ENCODE results near the gene TPD52L2. TPM values are rescaled to one million over a fixed set of nuclear protein-coding genes. Genes with fewer than 3 reads are reported as not detected.
"Not testable (repeated sequence)": the region's sequence is repeated elsewhere in the genome, so short reads cannot be mapped to it uniquely, and the experiment has no call there.

Gene TPD52L2
- total RNA-seq, 2 experiments from 2014 or later = 58.6 to 58.9 TPM

DNA sequence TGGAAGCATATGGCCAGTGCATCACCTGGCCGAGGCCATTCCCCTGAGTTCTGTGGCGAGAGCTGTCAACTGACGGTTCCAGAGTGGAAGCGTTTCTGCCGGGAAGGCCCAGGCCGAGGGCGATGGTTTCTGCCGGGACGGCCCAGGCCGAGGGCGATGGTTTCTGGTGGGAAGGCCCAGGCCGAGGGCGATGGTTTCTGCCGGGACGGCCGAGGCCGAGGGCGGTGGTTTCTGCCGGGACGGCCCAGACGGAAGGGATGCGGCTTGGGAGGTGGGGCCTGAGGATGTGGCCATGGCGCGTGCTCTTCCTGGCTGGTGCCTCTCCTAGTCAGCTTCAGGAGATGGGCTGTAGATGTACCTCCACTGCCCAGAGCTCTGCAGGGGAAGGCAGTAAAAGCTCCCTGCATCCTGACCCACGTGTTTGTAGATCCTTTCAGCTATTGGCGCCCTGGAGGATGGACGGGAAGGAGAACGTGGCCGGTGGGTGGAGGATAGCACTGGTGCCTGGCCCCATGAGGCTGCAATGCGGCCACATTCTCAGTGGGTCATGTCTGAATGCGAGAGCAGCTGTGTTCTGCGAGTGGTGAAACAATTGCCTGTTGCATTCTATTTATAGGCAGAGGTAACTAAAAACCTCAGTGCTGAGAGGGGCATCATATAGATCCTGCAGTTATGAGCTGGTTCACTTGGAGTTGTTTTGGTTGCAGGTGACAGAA is 12.8 kb downstream of the TPD52L2 start:
- no peak for DNase-seq
- Mint-ChIP-seq H3K27me3 (no peaks in the 10 kb centered on the region), H3K4me3 (no peak overlapping the region), H3K27ac (no peak overlapping the region), H3K4me1 (peaks cover 8% of the 10 kb centered on the region), H3K36me3 (peaks cover 16% of the 10 kb centered on the region), H3K9me3 (no peaks in the 10 kb centered on the region)

DNA sequence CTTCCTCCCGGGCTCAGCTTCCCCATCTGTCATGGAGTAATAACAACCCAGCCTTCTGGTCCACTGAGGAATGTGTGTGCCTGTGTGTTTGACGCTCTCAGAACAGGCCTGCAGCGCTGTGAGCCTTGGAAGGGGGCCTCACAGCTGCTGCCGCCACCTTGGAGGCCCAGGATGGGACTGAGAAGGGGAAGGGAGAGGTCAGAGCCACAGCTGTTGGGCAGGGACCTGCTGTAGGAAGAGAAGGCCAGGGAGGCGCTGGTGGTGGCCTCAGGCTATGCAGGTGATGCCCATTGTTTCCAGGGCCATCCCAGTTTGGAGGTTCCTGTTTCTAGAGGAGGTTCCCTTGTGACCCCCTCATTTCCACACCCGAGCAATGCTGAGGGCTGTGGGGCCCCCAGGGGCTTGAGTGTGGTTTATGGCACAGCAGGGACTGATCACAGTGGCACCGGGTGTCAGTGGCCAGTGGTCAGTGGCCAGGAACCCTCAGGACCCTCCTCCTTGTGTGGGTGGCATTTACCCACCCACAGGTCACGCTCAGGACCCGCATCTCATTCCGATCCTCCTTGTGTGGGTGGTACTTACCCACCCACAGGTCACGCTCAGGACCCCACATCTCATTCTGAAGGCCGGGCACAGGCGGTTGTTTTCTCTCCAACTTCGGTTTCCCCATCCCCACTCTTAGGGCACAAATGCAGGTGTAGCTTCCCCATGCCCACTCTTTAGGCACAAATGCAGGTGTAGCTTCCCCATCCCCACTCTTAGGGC is 14.0 kb downstream of the TPD52L2 start:
- Mint-ChIP-seq H3K9me3 (no peaks in the 10 kb centered on the region), H3K27me3 (no peaks in the 10 kb centered on the region), H3K27ac (no peak overlapping the region), H3K4me3 (no peak overlapping the region), H3K36me3 (peaks cover 10% of the 10 kb centered on the region), H3K4me1 (peaks cover 3% of the 10 kb centered on the region)
- no peak for DNase-seq

DNA sequence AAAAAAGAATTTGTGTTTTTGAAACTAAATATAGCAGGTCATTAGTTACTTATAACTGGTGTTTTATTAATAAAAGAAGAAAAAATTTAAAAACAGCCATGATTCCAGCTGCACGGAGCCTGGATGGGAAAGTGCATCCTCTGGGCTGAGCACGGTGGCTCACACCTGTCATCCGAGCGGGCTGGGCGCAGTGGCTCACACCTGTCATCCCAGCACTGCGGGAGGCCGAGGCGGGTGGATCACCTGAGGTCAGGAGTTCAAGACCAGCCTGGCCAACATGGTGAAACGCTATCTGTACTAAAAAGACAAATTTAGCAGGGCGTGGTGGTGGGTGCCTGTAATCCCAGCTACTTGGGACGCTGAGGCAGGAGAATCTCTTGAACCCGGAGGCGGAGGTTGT is 15.8 kb downstream of the TPD52L2 start:
- not testable (repeated sequence) for DNase-seq, H3K27ac Mint-ChIP-seq, H3K9me3 Mint-ChIP-seq, H3K27me3 Mint-ChIP-seq, H3K36me3 Mint-ChIP-seq, H3K4me3 Mint-ChIP-seq, H3K4me1 Mint-ChIP-seq

DNA sequence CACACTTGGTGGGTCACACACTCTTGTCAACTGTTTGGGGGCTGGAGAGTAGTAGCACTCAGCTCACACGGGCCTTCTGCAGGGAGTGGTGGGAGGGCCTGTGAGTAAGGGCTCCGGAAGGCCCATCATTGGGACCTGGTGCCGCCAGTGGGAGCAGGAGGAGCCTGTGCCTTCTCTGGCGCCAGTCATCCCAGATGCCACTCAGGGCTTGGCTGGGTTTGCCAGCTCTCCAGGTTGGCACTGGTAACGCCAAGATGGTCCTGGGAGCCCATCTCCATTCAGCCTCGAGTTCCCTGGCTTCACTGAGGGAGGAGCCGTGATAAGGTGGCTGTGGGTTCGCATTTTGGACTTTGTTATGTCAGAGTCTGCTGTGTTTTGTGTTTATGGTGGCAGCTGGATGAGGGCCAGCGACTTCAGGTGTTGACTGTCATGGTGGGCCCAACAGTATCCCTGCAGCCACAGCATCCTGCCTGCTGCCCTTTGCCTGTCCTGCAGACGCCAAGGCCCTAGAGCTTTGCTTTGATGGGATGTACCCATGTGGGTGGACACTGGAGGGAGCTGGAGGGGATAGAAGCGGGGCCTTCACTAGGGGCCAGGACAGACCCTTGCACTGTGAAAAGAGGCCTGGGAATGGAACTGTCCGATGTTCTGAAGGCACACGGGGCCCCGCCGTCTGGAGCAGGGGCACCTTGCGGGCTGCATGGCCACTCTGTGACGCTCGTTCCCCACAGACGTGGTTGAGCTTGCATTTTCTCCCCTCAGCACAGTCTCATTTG is 16.6 kb downstream of the TPD52L2 start:
- Mint-ChIP-seq H3K27ac (no peak overlapping the region), H3K9me3 (no peaks in the 10 kb centered on the region), H3K27me3 (no peaks in the 10 kb centered on the region), H3K4me1 (no peaks in the 10 kb centered on the region), H3K36me3 (no peaks in the 10 kb centered on the region), H3K4me3 (no peak overlapping the region)
- no peak for DNase-seq

DNA sequence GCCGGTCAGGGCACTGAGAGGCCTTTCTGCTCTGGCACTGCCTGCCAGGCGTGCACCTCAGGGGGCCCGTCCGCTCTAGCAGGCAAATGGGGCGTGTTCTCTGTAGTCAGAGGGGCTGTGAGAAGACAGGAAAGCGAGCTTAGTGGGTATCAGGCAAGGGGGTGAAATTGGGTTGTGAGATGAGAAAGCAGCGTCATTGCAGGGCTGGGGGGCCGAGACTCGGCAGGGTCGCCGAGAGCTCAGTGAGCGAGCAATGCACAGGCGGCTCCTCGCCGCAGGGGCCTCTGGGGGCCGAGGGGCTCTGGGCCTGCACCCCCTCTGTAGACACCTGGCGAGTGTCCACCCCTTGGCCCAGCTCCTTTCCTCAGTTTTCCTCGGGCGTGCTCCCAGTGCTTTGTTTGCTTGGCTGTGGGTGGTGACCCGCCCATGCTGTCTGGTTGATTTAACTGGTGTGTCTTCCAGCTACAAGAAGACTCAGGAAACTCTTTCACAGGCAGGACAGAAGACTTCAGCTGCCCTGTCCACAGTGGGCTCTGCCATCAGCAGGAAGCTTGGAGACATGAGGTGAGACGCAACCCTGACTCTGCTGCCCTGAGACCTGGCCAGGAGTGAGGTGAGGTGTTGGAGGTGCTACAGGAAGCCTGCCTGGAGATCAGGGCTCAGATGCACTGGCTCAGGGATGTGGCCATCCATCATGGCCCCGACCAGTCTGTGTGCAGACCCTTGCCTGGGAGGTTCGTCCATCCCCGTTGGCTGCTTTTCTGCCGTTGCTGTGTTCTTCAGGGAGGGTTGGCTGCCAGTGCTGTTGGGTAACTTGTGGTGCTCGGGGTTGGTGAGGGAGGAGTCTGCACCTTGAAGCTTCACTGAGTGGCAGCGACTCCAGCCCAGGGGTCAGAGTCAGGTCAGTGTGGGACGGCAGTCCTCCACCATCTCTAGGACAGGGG is 17.5 kb downstream of the TPD52L2 start:
- no peaks in the 10 kb centered on the region for H3K9me3 Mint-ChIP-seq
- no peak overlapping the region for H3K4me3 Mint-ChIP-seq
- H3K27me3 Mint-ChIP-seq = no peaks in the 10 kb centered on the region
- DNase-seq = no peak
- no peaks in the 10 kb centered on the region for H3K4me1 Mint-ChIP-seq
- H3K27ac Mint-ChIP-seq = no peak overlapping the region
- peaks cover 5% of the 10 kb centered on the region for H3K36me3 Mint-ChIP-seq

DNA sequence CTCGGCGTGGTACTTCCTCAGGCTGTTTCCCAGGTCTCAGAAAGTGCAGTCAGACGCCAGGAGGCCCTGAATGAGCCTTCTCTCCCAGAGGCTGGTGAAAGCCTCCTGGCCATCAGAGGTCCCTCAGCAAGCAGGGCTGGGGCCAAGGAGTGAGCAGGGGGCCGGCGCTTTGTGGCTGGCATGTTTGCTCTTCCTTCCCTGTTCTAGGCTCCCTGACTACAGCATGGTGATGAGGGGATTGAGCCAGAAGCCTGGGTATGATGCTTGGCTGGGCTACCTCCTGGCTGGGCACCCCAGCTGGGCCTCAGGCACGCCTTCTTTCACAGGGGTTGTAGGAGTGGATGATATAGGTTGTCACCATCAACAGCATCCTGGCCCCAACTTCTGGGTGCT is 18.1 kb downstream of the TPD52L2 start:
- H3K9me3 Mint-ChIP-seq = no peaks in the 10 kb centered on the region
- H3K4me3 Mint-ChIP-seq = no peak overlapping the region
- no peak for DNase-seq
- no peak overlapping the region for H3K27ac Mint-ChIP-seq
- peaks cover 5% of the 10 kb centered on the region for H3K36me3 Mint-ChIP-seq
- H3K4me1 Mint-ChIP-seq = no peaks in the 10 kb centered on the region
- H3K27me3 Mint-ChIP-seq = no peaks in the 10 kb centered on the region

DNA sequence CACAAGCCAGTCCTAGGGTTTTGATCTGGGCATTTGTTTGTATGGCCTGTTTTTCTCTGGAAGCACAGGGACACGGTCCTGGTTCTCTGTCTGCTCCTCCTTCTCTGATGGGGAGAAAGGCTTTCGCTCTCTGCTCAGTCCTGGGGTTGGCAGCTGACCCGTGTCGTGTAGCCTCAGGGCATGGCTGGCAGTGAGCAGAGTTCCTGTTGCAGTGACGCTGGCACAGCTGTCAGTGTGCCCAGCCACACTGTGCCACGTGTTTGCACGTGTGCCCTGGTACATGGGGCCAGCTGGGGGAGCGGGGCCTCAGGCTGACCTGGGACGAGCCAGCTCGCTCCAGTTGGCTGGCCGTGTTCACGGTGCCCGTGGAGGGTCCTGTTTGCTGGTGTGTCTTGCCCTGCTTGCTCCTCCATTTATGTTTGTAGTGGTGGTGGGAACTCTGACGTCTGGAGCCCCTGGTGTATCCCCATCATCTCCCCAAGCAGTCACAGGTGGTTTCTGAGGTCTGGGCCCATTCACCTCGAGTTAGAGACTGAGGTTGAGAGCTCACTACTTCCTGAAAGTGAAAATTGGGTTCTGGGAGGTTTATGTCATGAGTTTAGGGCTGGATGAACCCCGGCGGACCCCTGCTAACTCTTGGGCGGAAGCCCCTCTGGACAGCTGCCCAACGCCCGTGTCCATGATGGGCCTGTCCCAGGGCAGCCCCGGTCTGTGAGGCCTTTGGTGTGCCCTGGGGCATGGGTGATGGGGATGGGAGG is 19.6 kb downstream of the TPD52L2 start:
- H3K27ac Mint-ChIP-seq = no peak overlapping the region
- H3K9me3 Mint-ChIP-seq = no peaks in the 10 kb centered on the region
- no peaks in the 10 kb centered on the region for H3K4me1 Mint-ChIP-seq
- H3K36me3 Mint-ChIP-seq = peaks cover 5% of the 10 kb centered on the region
- no peaks in the 10 kb centered on the region for H3K27me3 Mint-ChIP-seq
- DNase-seq = no peak
- H3K4me3 Mint-ChIP-seq = no peak overlapping the region

DNA sequence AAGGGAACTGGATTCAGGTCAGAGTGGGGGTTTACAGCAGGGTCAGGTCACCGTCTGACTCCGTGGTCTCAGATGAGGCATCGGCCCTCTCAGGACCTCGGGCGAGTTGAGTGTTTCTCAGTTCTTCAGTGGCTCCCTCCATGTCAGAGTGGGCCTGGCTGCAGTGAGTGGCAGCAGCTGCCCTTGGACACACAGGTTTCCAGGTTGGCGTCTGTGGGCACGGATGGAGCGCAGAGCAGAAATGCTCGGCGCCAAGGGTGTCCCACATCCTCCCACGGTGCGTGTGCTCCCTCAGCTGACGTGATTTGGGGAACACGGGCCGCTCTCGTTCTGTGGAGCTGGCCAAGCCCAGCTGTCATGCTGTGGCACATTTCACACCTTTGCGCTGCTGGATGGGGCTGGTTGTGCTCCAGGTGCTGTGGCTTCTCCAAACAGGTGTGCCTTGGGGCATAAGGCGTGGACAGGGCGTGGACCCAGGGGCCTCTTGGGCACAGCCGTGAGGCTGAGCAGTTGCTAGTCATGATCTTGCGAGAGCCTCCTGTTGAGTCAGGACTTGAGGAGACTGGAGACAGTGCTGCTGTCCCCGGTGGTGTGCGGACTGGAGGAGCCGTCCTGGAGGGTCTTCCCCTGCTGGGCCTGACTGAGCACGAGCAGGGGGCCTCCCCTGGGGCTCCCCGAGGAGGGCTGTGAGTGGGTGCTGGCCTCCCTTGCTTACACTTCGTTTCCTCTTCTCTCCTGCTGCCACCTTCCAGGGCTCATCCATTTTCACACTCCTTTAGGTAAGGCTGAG is 20.4 kb downstream of the TPD52L2 start:
- Mint-ChIP-seq H3K9me3 (no peaks in the 10 kb centered on the region), H3K4me1 (no peaks in the 10 kb centered on the region), H3K27me3 (no peaks in the 10 kb centered on the region), H3K36me3 (peaks cover 5% of the 10 kb centered on the region), H3K27ac (no peak overlapping the region), H3K4me3 (no peak overlapping the region)
- no peak for DNase-seq

DNA sequence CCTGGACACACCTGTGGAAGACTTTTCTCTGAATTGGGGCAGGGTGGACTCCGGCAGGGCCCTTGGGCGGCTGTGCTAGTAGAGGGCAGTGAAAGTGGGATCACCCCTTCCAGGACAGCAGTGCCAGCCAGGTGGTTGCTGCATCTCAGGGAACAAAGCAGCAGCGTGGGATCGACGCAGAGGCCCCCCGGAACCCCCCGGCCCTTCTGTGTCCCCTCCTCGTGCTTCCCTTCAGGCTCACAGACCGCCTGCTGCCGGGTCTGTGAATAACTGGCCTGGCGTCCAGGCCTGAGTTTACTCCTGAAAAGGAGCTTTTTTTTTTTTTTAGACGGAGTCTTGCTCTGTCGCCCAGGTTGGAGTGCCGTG is 21.0 kb downstream of the TPD52L2 start:
- Mint-ChIP-seq H3K4me3 (no peak overlapping the region), H3K9me3 (no peaks in the 10 kb centered on the region), H3K36me3 (peaks cover 5% of the 10 kb centered on the region), H3K27me3 (no peaks in the 10 kb centered on the region), H3K27ac (no peak overlapping the region), H3K4me1 (no peaks in the 10 kb centered on the region)
- DNase-seq = no peak

DNA sequence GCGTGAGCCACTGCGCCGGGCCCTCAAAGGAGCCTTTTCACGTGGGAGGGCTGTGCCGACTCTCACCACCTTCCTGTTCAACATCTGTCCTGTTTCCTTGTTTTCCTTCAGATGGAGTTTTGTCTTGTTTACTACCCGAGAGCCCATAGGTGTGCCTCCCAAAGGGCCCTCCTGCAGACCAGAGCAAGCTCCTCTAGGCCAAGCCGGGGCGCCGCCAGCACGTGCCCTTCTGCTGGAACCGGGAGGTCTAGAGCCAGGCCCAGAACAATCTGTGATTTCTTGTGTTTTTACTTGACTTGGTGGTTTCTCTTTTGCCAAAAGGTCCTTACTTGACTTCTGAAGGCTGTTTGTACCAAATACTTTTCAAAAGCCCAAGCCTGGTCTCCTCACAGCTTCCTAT is 21.9 kb downstream of the TPD52L2 start:
- DNase-seq = no peak
- Mint-ChIP-seq H3K4me3 (no peak overlapping the region), H3K9me3 (no peaks in the 10 kb centered on the region), H3K27me3 (no peaks in the 10 kb centered on the region), H3K4me1 (no peaks in the 10 kb centered on the region), H3K36me3 (peaks cover 6% of the 10 kb centered on the region), H3K27ac (no peak overlapping the region)

DNA sequence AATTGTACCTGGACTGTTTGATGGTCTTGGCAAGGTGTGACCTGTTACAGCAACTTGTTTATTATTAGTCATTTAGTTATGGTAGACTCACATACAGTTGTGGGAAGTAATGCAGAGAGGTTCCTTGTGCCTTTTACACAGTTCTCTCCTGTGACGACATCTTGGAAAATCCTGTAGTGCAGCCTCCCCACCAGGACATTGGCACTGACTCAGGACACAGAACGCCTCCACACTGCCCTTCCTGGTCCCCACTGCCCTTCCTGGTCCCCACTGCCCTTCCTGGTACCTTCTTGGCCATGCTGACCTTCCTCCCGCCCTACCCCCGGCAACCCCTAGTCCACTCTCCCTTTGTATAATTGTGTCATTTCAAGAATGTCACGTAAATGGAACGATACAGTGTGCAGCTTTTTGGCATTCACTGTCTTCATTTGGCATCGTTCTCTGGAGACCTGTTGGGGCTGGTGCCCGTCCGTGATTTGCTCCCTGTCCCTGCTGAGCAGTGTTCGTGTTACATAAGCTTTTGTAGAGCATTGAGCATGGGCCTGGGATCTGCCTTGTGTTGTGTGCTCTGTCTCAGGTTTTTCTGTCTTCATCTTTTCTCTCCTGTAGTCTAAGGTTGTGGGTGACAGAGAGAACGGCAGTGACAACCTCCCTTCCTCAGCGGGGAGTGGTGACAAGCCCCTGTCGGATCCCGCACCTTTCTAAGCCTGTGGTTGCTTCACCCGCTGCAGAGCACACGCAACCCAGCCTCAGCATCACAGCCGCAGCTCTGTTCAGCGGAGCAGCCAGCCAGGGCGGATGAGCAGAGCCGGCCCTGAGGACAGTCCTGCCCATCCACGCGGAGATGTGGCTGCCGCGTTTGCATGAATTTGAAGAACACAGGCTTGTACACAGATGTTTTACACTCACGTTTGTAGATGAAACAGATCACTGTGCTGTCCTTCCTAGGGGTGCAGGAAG is 24.5 kb downstream of the TPD52L2 start:
- DNase-seq = no peak
- Mint-ChIP-seq H3K4me1 (peaks cover 4% of the 10 kb centered on the region), H3K27ac (no peak overlapping the region), H3K4me3 (no peak overlapping the region), H3K36me3 (peaks cover 6% of the 10 kb centered on the region), H3K9me3 (no peaks in the 10 kb centered on the region), H3K27me3 (no peaks in the 10 kb centered on the region)

DNA sequence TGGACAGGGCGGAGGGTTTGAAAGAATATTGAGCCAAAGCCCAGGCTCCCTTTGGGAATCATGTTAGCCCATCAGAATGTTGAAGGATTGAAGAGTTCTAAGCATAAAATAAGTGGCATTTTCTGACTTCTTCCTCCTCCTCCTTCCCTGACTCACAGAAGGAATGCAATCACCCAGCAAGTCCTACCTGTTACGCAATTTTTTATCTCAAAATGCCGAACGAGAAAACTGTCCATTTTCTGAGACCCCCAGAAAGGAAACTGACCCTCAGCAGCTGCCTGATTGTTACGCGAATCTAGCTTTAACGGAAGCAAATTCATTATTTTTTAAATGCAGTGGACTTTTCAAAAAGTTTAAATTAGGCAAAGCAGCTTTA is 25.1 kb downstream of the TPD52L2 start:
- H3K27ac Mint-ChIP-seq = no peak overlapping the region
- peaks cover 4% of the 10 kb centered on the region for H3K4me1 Mint-ChIP-seq
- DNase-seq = no peak
- no peaks in the 10 kb centered on the region for H3K27me3 Mint-ChIP-seq
- H3K9me3 Mint-ChIP-seq = no peaks in the 10 kb centered on the region
- H3K36me3 Mint-ChIP-seq = peaks cover 6% of the 10 kb centered on the region
- no peak overlapping the region for H3K4me3 Mint-ChIP-seq

DNA sequence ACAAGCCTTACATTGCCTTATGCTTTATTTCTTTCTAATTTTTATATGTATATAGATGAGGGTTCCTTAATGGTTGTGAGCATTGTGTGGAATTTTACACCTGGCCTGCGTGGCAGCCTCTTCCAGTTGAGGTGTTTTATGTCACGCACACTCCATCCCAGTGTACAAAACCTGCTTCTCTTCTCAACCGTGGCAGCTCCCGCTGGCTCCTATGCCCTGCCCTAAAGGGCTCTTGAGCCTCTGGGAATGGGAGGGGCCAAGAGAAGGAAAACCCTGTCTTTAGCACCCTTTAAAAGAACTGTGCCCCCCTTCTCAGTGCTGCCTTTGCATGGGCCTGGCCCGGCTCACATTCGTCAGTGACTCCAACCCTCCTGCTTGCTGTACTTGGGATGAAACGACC is 25.5 kb downstream of the TPD52L2 start:
- H3K9me3 Mint-ChIP-seq = no peaks in the 10 kb centered on the region
- H3K4me1 Mint-ChIP-seq = peaks cover 4% of the 10 kb centered on the region
- H3K27me3 Mint-ChIP-seq = no peaks in the 10 kb centered on the region
- H3K27ac Mint-ChIP-seq = no peak overlapping the region
- DNase-seq = no peak
- H3K36me3 Mint-ChIP-seq = peaks cover 6% of the 10 kb centered on the region
- H3K4me3 Mint-ChIP-seq = no peak overlapping the region

Measured in activated naive CD8-positive, alpha-beta T cell treated with anti-CD3 and anti-CD28 coated beads for 36 hours (primary cell).